DOHH2 (cell line): ENCODE measurements around the gene CEP63.

ENCODE experiments used
- H3F3A ChIP-seq: fragments of 200-600 bp; sonication (generic), shearing (Covaris generic); 2 replicates; pipeline ENCODE4 v1.6.0; 2016; ENCODE audit warnings: antibody characterized with exemption, mild to moderate bottlenecking; ENCODE audit not compliant: control insufficient read depth, insufficient read depth
- H3K27ac ChIP-seq: fragments of 200-600 bp; sonication (generic); 2 replicates; pipeline ENCODE4 v1.5.1; 2014; ENCODE audit warnings: low read depth, mild to moderate bottlenecking, low read length, moderate library complexity
- H3K27me3 ChIP-seq: fragments of 200-600 bp; sonication (generic); 2 replicates; pipeline ENCODE4 v1.6.1; 2014; ENCODE audit warnings: mild to moderate bottlenecking, low read length, mixed read lengths; ENCODE audit not compliant: control insufficient read depth
- H3K36me3 ChIP-seq: fragments of 200-600 bp; sonication (generic); 2 replicates; pipeline ENCODE4 v1.6.1; 2014; ENCODE audit warnings: mild to moderate bottlenecking, low read length, moderate library complexity, mixed read lengths; ENCODE audit not compliant: control insufficient read depth
- H3K4me1 ChIP-seq: fragments of 200-600 bp; sonication (generic); 2 replicates; pipeline ENCODE4 v1.6.1; 2014; ENCODE audit warnings: mild to moderate bottlenecking, low read length, mixed read lengths; ENCODE audit not compliant: control insufficient read depth
- H3K4me2 ChIP-seq: fragments of 200-600 bp; sonication (generic); 2 replicates; pipeline ENCODE4 v1.6.0; 2014; ENCODE audit warnings: mild to moderate bottlenecking, low read length, moderate library complexity
- H3K4me3 ChIP-seq: fragments of 200-600 bp; sonication (generic); 2 replicates; pipeline ENCODE4 v1.5.1; 2014; ENCODE audit warnings: mild to moderate bottlenecking, low read length, mixed read lengths
- H3K79me2 ChIP-seq: fragments of 200-600 bp; sonication (generic); 2 replicates; pipeline ENCODE4 v1.6.1; 2014; ENCODE audit warnings: mild to moderate bottlenecking, low read length, mixed read lengths; ENCODE audit not compliant: control insufficient read depth
- H3K9me2 ChIP-seq: fragments of 200-600 bp; sonication (generic); replicated peaks from 2 replicates; pipeline ENCODE4 v1.6.1; 2014; ENCODE audit warnings: mild to moderate bottlenecking, low read length, mixed read lengths; ENCODE audit not compliant: control insufficient read depth
- H3K9me3 ChIP-seq: fragments of 200-600 bp; sonication (generic); 2 replicates; pipeline ENCODE4 v1.6.1; 2014; ENCODE audit warnings: antibody characterized with exemption, low read length, mixed read lengths; ENCODE audit not compliant: control insufficient read depth, insufficient read depth
- H4K20me1 ChIP-seq: fragments of 200-600 bp; sonication (generic); 2 replicates; pipeline ENCODE4 v1.6.0; 2014; ENCODE audit warnings: low read depth, mild to moderate bottlenecking, antibody characterized with exemption, low read length, moderate library complexity; ENCODE audit not compliant: control insufficient read depth, insufficient read depth
- CTCF ChIP-seq: fragments of 200-600 bp; sonication (generic); IDR thresholded peaks from one replicate; pipeline ENCODE4 v1.5.1; 2014; ENCODE audit warnings: antibody characterized with exemption, mild to moderate bottlenecking, low read depth, low read length; ENCODE audit not compliant: poor library complexity, severe bottlenecking
- EZH2phosphoT487 ChIP-seq: fragments of 200-600 bp; sonication (generic); IDR thresholded peaks from 2 replicates; pipeline ENCODE4 v1.6.1; 2017; ENCODE audit warnings: borderline replicate concordance, mild to moderate bottlenecking, antibody characterized with exemption, low read length, moderate library complexity, mixed read lengths

Gene CEP63

GRCh38 chr3:134471521-134472193 lies 14.2 kb upstream of the CEP63 start:
- Histone ChIP-seq H3K4me2 (no peak overlapping the region), H3K27me3 (no peaks in the 10 kb centered on the region), H3F3A (0 out of 2 replicates have a peak, but pooled peaks cover 3% of the 10 kb centered on the region), H3K4me3 (no peak overlapping the region), H4K20me1 (no peaks in the 10 kb centered on the region), H3K79me2 (no peaks in the 10 kb centered on the region), H3K4me1 (no peaks in the 10 kb centered on the region), H3K9me2 (no peaks in the 10 kb centered on the region), H3K36me3 (peaks cover 4% of the 10 kb centered on the region), H3K9me3 (no peaks in the 10 kb centered on the region), H3K27ac (no peak overlapping the region)
- no peak for TF ChIP-seq EZH2phosphoT487
- no peak for TF ChIP-seq CTCF

- TF ChIP-seq EZH2phosphoT487 (no peak), CTCF (no peak)
- Histone ChIP-seq H3K4me1 (no peaks in the 10 kb centered on the region), H3K4me2 (no peak overlapping the region), H3K9me2 (no peaks in the 10 kb centered on the region), H3K9me3 (no peaks in the 10 kb centered on the region), H4K20me1 (no peaks in the 10 kb centered on the region), H3K4me3 (no peak overlapping the region), H3K27ac (no peak overlapping the region), H3K27me3 (no peaks in the 10 kb centered on the region), H3F3A (0 out of 2 replicates have a peak, but pooled peaks cover 3% of the 10 kb centered on the region), H3K79me2 (no peaks in the 10 kb centered on the region), H3K36me3 (peaks cover 14% of the 10 kb centered on the region)
Observed at GRCh38 chr3:134472831-134473230, 13.0 kb upstream of the CEP63 start.

- H4K20me1 ChIP-seq = no peaks in the 10 kb centered on the region
- no peak overlapping the region for H3K4me2 ChIP-seq
- no peak overlapping the region for H3K4me3 ChIP-seq
- no peaks in the 10 kb centered on the region for H3K4me1 ChIP-seq
- no peaks in the 10 kb centered on the region for H3K9me3 ChIP-seq
- TF ChIP-seq CTCF = peak; percentile 79
- no peak for TF ChIP-seq EZH2phosphoT487
- no peaks in the 10 kb centered on the region for H3K27me3 ChIP-seq
- peaks cover 26% of the 10 kb centered on the region for H3K36me3 ChIP-seq
- no peak overlapping the region for H3K27ac ChIP-seq
- H3K9me2 ChIP-seq = no peaks in the 10 kb centered on the region
- 0 out of 2 replicates have a peak, but pooled peaks cover 3% of the 10 kb centered on the region for H3F3A ChIP-seq
- no peaks in the 10 kb centered on the region for H3K79me2 ChIP-seq
Observed at GRCh38 chr3:134473868-134474546, 11.8 kb upstream of the CEP63 start.
